GM12892 (cell line): ENCODE measurements around the gene NFATC1.

Experiments used
- DNase-seq: peaks from one replicate; pipeline ENCODE4 v3.0.0; 2011; ENCODE audit not compliant: insufficient read length
- FAIRE-seq: peaks from 2 replicates; lab custom pipeline; 2011; peaks lifted over from hg19 to GRCh38; lab: Jason Lieb, UNC
- POLR2A ChIP-seq: IDR thresholded peaks from 2 replicates; pipeline ENCODE4 v1.6.1; 2011; ENCODE audit warnings: low read depth, low read length, control low read depth
- POLR2AphosphoS5 ChIP-seq: IDR thresholded peaks from 2 replicates; pipeline ENCODE4 v1.6.1; 2011; ENCODE audit warnings: low read depth, low read length, control low read depth
- TAF1 ChIP-seq: IDR thresholded peaks from 2 replicates; pipeline ENCODE4 v1.6.1; 2011; ENCODE audit warnings: low read depth, mild to moderate bottlenecking, control low read depth, low read length, borderline replicate concordance

Gene NFATC1

GRCh38 chr18:79384834-79385233 is 10.9 kb upstream of the NFATC1 start:
- FAIRE-seq (no peak), DNase-seq (no peak)
- TF ChIP-seq POLR2AphosphoS5: no peak
- no peak for TF ChIP-seq TAF1
- no peak for TF ChIP-seq POLR2A

GRCh38 chr18:79385326-79385707 is 10.4 kb upstream of the NFATC1 start:
- FAIRE-seq: no peak
- TF ChIP-seq POLR2AphosphoS5 (no peak), TAF1 (no peak), POLR2A (no peak)
- no peak for DNase-seq

- TF ChIP-seq TAF1 (no peak), POLR2A (no peak), POLR2AphosphoS5 (no peak)
- FAIRE-seq: no peak
- DNase-seq: no peak
Measured at GRCh38 chr18:79385708-79386341, 9.9 kb upstream of the NFATC1 start.

- no peak for TF ChIP-seq TAF1
- FAIRE-seq (no peak), DNase-seq (no peak)
Measured at GRCh38 chr18:79386547-79386946, 9.2 kb upstream of the NFATC1 start.

- TF ChIP-seq POLR2A (no peak), POLR2AphosphoS5 (no peak), TAF1 (no peak)
- DNase-seq: no peak
- no peak for FAIRE-seq
Measured at GRCh38 chr18:79387214-79387613, 8.5 kb upstream of the NFATC1 start.

- TF ChIP-seq TAF1 (no peak), POLR2A (no peak), POLR2AphosphoS5 (no peak)
- no peak for FAIRE-seq
- DNase-seq: no peak
Measured at GRCh38 chr18:79387615-79388014, 8.1 kb upstream of the NFATC1 start.

GRCh38 chr18:79388043-79388442 is 7.7 kb upstream of the NFATC1 start:
- DNase-seq: no peak
- FAIRE-seq: no peak
- TF ChIP-seq TAF1 (no peak), POLR2A (no peak), POLR2AphosphoS5 (no peak)

- DNase-seq: no peak
- FAIRE-seq: no peak
- TF ChIP-seq TAF1 (no peak), POLR2AphosphoS5 (no peak), POLR2A (no peak)
Measured at GRCh38 chr18:79389689-79390088, 6.0 kb upstream of the NFATC1 start.

GRCh38 chr18:79392226-79392625 is 3.5 kb upstream of the NFATC1 start:
- no peak for TF ChIP-seq POLR2A
- no peak for TF ChIP-seq TAF1
- no peak for TF ChIP-seq POLR2AphosphoS5
- DNase-seq (no peak), FAIRE-seq (no peak)

- peak; percentile 81 for FAIRE-seq
- TF ChIP-seq POLR2A (no peak), TAF1 (no peak), POLR2AphosphoS5 (no peak)
Measured at GRCh38 chr18:79393181-79393634, 2.5 kb upstream of the NFATC1 start.

GRCh38 chr18:79393635-79394533 is 1.8 kb upstream of the NFATC1 start:
- FAIRE-seq (no peak), DNase-seq (no peak)

More at GRCh38 chr18:79393181-79393634, 2.5 kb upstream of the NFATC1 start:
- DNase-seq: no peak

GRCh38 chr18:79394534-79395307 is 1.0 kb upstream of the NFATC1 start:
- DNase-seq: no peak
- peak; percentile 51 for FAIRE-seq
- TF ChIP-seq TAF1 (no peak), POLR2AphosphoS5 (no peak), POLR2A (no peak)

More at GRCh38 chr18:79393635-79394533, 1.8 kb upstream of the NFATC1 start:
- no peak for TF ChIP-seq TAF1
- TF ChIP-seq POLR2AphosphoS5: no peak
- no peak for TF ChIP-seq POLR2A
